Activated gamma-delta T cell (primary cell): ENCODE measurements around the gene RHBDD1.

Experiments used
- DNase-seq: peaks from one replicate; lab custom pipeline; 2025; lab: John Stamatoyannopoulos, UW

Gene RHBDD1

DNA sequence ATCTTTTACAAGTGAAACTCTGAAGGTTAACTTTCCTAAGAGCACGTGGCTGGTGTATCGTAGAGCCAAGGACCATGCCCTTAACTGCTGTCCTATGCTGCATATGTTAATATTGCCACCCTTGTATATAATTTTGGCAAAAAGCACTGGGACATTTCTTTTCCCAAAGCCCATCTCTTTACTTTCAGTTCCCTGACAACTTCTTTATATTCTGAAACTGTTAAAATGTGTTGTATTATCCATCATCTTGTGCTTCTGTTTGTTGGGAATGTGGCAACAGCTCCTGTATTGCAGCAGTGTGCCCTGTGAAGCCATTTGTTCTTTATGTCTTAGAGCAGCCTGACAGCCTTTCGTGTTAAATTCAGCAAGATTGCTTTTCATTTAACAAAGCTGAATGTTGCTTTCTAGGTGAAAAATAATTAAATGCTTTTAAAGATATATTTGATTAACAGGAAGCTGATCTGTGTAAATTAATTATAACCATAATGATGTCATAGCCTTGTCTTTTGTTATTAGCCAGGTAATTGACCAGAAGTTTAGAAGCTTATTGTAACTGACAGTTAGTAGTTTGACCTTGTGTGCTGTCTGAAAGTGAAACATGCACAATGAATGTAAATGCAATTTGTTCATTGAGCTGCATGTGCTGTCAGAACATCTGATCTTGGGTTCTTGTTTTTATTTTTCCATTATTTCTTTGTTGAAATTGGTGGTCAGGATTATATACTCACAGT, 9.7 kb downstream of the RHBDD1 start:
- DNase-seq, result no peak

DNA sequence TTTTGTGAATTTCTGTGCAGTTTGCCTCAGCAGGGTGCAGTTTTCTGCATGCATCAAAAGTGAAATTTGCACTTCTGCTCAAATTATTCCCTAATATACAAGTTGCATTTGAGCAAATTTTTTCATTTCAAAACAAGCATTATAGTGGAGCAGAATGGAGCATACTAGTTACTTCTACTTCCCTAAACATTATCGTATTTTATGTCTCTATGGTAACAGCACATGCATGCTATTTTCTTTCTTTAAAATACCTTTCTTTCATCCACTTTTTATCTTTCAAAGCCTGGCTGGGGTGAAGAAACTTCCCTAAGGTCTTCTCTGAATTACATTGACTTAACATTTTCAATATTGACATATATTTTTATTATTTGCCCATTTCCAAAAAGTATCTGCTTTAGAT, 11.2 kb downstream of the RHBDD1 start:
- DNase-seq, result no peak

DNA sequence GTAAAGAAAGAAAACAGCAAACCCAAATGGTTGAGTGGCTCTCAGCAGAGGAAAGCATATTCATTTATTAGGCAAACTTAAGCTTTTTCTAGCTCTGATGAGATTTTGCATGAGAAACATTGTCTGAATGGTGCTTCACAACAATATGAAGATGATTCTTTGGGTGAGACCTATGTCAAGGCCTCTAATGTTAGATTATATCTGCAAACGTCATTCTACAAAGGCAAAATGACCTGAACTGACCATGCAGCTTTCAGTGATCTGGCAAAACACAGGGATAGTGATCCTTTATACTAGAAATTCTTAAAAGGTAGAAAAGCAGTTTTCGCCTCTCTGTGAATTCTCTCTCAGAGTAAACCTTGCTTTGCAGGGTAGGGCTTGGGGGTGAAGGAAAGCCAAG, 11.7 kb downstream of the RHBDD1 start:
- no peak for DNase-seq

DNA sequence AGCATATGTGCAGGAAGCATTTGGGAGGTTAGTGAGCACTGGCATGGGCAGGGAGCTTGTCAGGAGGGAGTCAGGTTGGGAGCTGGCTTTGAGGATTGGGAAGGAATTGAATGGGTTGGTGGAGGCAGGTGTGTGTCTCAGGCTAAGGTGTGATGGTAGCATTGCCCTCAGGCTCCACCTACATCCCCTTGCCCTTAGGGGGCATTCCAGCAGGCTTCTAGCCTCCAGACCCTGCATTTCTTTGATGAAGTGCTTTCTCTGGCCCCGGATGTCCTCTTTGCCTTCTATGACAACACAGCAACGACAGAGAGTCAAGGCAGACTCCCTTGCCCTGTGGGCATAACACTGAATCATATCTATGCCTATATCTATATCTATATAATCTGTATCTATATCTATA, 13.5 kb downstream of the RHBDD1 start:
- DNase-seq, result no peak

DNA sequence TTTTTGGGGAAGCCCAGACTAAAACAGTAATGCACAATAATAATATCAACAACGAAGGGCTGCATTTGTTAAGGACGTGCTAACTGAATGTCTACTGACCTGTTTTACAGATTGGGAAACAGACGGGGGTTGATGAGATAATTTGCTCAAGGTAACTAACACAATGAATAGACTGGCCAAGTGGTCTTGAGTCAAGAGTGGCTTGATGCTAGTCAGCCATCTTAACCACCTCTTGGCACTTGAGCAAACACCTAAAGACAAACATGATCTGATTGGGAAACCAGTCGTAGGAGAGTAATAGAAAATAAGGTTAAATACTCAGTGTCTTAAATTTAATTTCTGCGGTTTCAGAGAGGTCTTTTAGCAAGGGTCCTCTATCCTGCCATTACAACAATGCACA, 14.2 kb downstream of the RHBDD1 start:
- DNase-seq, result no peak

DNA sequence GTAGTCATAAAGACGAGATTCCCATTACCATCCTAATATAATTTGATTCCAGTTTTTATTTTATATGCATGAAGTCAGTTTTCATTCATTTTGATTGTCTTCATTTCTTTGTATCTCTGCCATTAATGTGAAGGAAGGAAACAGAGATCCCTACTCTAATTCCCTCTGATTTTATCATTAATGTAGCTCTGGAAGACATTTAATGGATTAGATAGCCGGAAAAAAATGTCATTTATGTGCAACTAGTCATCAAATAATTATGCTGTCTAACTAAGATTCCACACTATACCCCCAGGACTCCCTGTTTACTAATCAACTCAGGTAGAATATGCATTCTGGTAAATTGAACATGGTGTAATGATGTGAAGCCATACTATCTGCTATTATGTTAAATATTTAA, 19.9 kb downstream of the RHBDD1 start:
- no peak for DNase-seq

DNA sequence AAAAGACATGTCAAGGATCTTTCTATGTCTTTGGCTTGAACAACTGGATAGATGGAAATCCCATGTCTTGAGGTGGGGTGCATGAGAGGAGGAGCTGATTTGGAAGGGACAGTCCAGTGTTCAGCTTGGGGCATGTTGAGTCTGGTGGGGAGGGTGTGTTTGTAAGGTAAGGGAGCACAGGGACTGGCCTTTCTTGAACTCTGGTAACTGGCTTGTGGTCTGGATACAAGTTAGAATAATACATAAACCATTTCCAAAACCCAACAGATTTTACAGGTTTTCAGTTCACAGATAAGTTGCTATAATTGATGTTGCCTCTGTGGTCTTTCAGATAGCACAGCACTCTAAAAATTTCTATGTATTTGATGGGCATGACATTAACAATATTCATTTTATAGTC, 24.2 kb downstream of the RHBDD1 start:
- no peak for DNase-seq

DNA sequence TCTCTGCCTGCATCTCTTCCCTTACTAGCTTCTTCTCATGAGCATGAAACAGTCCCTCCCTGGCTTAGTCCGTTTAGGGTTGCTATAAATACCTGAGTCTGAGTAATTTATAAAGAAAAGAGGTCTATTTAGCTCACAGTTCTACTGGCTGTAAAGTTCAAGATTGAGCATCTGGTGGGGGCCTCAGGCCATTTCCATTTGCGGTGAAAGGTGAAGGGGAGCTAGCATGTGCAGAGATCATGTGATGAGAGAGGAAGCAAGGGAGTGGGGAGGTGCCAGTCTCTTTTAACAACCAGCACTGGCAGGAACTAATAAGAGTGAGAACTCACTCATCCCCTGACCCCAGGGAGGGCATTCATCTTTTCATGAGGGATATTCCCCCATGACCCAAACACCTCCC, 26.8 kb downstream of the RHBDD1 start:
- DNase-seq, result no peak

DNA sequence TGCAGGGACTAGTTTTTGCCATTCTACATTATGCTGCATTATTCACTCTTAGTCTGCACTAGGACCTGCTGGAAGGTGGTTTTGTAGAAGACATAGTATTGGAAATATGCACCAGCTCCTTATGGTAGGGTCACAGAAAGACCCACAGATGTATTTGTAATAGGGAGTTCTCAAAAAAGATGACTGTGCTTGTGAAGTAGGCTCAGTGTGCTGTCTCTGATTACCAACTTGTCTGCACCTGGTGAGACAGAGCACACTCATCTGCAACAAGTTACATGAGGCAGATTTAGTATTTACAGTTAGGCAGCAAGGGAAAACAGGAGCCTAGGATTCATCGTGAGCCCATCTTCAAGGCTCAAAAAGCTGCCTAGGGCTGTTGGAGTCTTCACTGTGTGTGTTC, 29.4 kb downstream of the RHBDD1 start:
- no peak for DNase-seq

DNA sequence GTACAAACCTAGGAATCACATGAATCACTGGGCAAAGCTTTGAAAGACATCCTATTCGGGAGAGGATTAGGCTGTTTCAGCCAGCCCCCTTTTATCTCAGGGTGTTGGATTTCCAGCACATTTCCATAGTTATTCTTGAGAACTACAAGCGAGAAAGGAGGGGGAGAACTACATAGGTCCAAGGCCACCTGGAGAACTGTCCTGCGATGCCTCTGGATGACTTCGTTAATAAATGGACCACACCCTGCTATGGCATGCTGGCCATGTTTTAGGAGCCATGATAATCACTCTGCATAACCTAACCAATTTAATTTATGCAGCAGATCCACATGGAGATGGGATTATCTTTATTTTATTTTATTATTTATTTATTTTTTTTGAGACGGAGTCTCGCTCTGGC, 29.9 kb downstream of the RHBDD1 start:
- DNase-seq, result no peak

DNA sequence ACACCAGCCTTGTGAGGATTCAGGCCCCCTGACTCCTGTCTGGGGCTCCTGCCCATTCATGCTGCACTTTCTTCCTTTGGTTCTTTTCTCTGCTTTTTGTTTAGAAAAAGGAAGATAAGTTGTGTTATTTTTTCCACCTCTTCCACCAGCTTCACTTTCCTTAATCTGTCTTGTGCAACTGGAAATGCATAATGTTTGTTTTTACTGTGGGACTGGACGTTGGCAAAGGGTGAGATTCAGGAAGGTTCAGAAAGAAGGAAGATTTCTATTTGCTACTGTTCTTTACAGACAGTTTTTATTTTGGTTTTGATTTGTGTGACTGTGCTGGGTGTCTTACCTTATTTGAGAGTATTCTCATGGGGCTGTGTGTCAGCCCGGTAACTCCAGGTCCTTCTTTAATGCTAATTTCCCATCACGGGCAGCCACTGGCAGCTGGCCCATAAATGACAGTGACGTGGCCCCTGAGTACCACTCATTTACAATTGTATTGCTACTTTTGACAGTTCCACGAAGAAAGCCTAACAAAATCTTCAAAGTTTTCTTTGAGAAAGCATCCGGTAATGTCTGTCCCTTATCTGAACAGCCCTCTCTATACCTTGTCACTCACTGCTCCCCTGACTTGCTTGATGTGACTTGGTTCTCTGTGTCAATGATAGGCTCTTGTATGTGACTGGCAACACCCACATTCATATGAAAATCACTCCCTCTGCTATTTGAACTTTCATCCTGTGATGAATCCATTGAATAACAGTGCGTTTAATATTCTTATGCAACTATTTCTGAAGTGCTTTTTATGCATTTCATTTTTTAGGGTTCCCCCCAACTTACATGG, 32.7 kb downstream of the RHBDD1 start:
- no peak for DNase-seq

DNA sequence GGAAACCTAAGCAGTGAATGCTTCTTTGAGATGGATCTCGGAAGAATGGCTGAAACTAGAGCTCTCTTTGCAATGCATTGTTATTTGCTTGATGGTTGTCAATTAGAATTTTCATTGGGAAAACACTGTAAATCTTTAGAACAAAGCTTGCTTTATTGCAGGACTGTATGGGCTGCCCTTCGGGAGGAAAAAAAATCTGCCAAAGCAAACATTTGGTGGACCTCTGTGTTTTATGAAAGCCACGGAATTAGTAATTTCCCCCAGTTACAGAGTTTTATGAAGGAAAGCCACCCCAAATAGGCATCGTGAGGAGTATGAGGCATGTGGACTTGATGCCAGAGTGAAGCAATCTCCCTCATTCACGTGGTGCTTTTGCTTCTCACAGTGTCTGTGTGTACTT, 33.5 kb downstream of the RHBDD1 start:
- DNase-seq, result no peak

DNA sequence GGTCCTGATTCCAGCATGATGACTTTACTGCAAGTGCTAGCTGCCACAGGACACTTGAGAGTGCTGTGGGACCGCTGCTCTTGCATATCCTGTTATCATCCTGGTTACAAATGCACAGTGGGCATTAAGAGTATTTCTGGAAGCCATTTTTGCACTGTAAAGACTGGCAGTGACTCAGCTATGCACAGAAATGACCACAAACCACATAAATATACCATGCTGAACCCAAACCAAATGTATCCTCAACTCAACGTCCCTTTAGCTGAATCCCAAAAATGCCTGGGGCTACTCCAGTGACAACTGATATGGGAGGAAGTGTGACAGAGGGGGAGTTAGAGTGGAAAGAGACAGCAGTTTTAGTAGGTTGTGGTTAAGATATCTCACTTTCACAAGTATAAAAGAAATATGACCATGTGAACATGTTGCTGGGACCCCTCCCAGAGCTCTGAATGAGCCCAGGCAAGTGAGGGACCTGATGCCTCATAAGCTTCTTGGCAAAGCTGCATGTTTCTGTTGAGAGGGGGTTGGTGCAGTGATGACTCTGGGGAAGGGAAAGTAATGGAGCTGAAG, 37.3 kb downstream of the RHBDD1 start:
- DNase-seq, result no peak

DNA sequence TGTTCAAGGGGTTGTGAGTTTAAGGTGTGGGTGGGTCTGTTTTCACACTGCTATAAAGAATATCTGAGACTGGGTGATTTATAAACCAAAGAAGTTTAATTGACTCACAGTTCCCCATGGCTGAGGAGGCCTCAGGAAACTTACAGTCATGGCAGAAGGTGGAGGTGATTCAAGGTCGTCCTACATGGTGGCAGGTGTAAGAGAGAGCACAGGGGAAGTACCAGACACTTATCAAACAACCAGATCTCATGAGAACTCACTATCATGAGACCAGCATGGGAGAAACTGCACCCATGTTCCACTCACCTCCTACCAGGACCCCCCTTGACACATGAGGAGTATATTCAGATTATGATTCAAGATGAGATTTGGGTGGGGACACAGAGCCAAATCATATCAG, 38.0 kb downstream of the RHBDD1 start:
- no peak for DNase-seq

DNA sequence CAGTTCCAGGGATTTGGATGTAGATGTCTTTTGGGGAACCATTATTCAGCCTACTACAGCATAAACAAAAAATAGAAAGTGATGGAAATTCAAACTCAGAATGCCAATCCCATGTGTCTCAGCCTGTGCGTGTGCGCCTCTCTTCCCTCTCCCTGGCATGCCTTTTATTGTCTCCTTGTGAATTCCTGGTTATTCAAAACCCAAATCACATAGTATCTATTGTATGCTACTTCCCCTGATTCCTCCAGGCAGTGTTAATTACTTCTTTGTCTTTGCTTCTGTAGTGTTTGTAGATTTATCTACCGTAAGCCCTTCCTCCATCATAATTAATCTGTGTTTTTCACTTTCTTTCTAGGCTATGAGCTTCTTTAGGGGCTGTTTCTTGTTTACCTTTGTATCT, 38.9 kb downstream of the RHBDD1 start:
- DNase-seq, result no peak

DNA sequence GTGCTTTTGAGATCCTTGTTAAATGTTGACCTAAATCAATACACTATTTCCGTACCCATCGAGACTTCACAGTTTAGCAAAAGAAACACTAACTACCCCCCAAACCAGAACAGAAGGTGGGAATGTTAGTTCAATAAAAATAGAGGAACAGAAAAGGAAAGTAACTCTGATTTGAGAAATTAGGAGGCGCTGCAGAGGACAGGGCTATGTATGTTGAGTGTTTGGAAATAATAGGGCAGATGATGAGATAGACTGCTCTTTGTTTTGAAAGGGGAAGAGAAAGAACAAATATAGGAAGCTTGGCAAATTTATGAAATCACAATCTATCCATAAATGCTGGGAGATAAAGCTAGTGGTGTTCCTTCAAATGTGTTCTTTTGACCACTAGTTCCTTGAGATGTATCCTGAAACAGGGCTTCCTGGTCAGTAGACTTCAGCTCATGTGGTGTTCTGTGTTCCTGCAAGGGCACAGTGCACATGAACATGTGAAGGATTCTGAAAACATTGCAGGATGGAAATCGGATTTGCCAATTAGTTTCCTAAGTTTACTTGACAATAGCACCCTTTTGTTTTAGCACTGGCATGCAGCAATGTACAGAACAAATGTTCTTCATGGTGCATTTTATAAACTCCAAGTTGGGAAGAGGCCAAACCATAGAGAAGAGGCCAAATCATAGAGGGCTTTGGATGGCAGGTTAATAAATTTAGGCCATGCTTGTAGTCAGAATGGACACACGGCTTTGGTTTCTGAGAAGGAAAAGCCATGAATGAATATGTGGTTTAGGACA, 39.8 kb downstream of the RHBDD1 start:
- DNase-seq, result no peak

DNA sequence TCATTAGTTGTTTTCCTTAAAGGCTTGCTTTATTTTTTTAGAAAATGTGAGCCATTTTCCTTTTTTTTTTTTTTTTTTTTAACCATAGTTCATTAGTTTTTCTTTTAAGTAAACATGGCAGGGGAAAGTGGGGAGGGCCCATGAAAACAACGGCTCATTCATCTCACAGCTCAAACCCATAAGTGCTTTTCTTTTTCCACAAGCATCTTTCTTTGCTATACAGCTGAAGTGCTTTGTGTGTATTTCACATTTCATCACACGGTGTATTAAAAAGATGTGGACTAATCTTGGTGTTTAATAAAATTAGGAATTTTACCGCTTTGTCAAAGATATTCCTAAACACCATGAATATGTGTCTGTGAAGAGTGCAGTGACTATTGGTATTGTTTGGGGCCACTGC, 41.6 kb downstream of the RHBDD1 start:
- no peak for DNase-seq

DNA sequence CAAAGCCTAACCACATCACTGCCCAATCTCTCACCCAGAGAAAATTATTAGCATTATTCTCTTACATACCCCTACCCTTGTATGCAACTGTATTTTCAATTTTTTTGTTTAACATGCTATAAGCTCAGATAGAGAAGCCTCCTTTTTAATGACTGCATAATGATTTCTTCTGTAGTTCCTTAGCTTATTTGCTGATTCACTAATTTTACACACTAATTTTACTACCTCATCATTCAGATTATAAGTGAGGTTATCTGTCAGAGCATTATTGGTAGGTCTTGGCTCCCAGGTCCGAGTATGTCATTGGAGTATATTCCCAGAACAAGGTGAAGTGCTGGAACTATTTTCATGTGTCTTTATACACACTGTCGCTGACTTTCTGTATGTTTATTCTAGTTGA, 45.4 kb downstream of the RHBDD1 start:
- DNase-seq, result no peak

DNA sequence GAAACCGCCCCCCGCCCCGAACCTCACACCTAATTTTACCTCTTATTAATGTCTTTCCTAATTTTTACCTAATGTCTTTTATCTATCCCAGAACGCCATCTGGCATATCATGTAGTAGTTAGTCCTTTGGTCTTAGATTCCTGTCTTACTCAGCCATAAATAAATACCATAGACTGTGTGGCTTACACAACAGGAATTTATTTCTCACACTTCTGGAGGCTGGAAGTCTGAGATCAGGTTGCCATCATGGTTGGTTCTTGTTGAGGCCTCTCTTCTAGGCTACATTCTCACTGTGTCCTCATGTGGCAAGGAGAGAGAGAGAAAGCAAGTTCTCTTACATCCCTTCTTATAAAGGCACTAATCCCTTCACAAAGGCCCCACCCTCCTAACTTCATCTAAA, 46.8 kb downstream of the RHBDD1 start:
- no peak for DNase-seq

DNA sequence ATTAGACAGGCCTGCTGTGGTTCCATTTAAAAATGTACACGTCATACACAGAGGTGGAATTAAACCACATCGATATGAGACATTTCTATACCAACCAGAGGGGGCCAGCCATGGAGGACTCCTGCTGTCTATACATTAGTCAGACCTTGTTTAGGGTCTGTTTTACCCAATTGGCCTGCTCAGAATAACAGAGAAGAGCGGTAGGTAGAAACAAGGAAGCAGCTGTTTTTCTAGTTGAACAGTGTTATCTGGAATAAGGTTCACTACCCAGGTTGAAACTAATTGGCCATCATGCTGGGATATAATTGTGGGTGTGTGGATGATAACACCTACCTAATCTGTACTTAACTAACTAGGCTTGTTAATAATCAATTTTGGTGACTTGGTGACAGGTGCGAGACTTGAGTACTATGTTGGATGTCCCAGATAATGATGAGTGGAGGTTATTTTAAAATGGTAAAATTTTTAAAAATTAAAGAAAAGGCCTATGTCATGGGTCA, 47.5 kb downstream of the RHBDD1 start:
- no peak for DNase-seq

DNA sequence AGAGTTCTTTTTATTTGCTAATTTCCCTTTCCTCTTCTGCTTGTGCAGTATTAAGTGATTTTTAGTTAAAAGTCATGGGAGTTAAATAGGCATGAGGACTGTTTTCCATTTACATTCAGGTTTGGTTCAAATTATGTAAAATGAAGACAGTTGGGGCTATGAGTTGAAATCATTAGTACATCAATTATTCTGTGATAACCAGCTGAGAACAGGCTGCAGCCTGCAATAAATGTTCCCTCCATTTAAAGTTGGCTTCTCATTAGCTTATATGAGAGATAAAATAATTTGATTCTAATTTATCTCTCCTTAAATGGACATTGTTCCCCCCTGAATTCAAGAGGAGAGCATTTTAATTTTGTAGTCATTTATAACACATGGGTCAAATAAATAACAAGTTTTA, 48.3 kb downstream of the RHBDD1 start:
- no peak for DNase-seq

DNA sequence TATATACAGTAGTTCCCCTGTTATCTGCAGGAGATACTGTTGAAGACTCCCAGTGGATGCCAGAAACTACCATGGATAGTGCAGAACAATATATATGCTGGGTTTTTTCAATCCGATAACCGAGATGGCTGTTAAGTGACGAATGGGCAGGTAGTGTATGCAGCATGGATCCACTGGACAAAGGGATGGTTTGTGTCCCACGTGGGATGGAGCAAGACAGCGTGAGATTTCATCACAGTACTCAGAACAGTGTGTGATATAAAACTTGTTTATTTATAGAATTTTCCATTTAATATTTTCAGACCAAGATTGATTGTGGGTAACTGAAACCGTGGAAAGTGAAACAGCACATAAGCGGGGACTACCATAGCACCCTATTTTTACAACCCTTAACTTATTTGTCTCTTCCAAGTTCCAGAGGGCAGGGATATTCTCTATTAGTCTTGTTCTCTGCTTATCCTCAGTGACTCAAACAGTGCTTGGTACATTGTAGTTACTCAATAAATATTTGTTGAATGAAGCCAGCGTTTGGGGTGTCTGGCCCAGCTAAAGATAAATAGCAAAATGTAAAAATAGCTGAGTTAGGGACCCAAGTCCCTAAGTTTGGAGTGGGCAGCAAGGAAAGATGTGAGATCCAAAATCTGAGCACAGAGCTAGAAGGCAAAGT, 50.0 kb downstream of the RHBDD1 start:
- no peak for DNase-seq
